Gastrocnemius medialis (tissue), 4 donors: ENCODE data around the gene STC2.

Experiments
- CTCF ChIP-seq, 5 experiments: fragments of 450-650 bp in 3 of 5; fragments of 200-600 bp in 2 of 5; sonication (generic) in 2 of 5; IDR thresholded peaks in 4 of 5; conservative IDR thresholded peaks in 1 of 5; 1 replicate in 4 of 5; 2 replicates in 1 of 5; pipeline ENCODE4 v1.5.1; 2016 to 2019; ENCODE audit warnings: antibody characterized with exemption in 5 of 5, mild to moderate bottlenecking in 3 of 5, moderate library complexity in 3 of 5
- POLR2A ChIP-seq, 2 donors: fragments of 450-650 bp; IDR thresholded peaks; one replicate each; pipeline ENCODE4 v1.6.1; 2017; ENCODE audit warnings: antibody characterized with exemption in 2 of 2, mild to moderate bottlenecking in 2 of 2, moderate library complexity in 2 of 2

- no peak for TF ChIP-seq CTCF (IDR thresholded peaks at IDR 0.05 in 4 of 5, conservative IDR thresholded peaks at IDR 0.05 in 1 of 5)
- TF ChIP-seq POLR2A (IDR thresholded peaks at IDR 0.05) = no peak
Observed at GRCh38 chr5:173304591-173304988, 23.6 kb downstream of the STC2 start.
